HuH-7 (cell line): Measurements from ENCODE around the gene SMPDL3B.

Source experiments
- DNase-seq: peaks from one replicate; pipeline ENCODE4 v3.0.0; 2011; ENCODE audit warnings: low spot score

Gene SMPDL3B

GRCh38 chr1:27940870-27941560 is 6.2 kb downstream of the SMPDL3B start:
- no peak for DNase-seq

GRCh38 chr1:27941671-27942540 is 7.1 kb downstream of the SMPDL3B start:
- no peak for DNase-seq

- DNase-seq, result no peak
These were observed 10.2 kb downstream of the SMPDL3B start for GRCh38 chr1:27945020-27945419.

- no peak for DNase-seq
These were observed 14.2 kb downstream of the SMPDL3B start for GRCh38 chr1:27949027-27949426.

- no peak for DNase-seq
These were observed 16.6 kb downstream of the SMPDL3B start for GRCh38 chr1:27951396-27951795.

- DNase-seq, result no peak
These were observed 17.3 kb downstream of the SMPDL3B start for GRCh38 chr1:27952147-27952546.

- DNase-seq, result no peak
These were observed 19.4 kb downstream of the SMPDL3B start for GRCh38 chr1:27954186-27954585.

GRCh38 chr1:27955076-27955475 is 20.3 kb downstream of the SMPDL3B start:
- DNase-seq, result no peak

GRCh38 chr1:27956761-27957160 is 22.0 kb downstream of the SMPDL3B start:
- DNase-seq, result no peak

- no peak for DNase-seq
These were observed 22.9 kb downstream of the SMPDL3B start for GRCh38 chr1:27957655-27958054.

- no peak for DNase-seq
These were observed 23.7 kb downstream of the SMPDL3B start for GRCh38 chr1:27958513-27958912.

GRCh38 chr1:27959792-27960603 is 25.2 kb downstream of the SMPDL3B start, which contains the start of gene XKR8:
TSS of gene XKR8 (plus strand) at chr1:27959973. CDS start at chr1:27960070, 97 bp downstream.
- DNase-seq, result peak; percentile 92

- DNase-seq, result no peak
These were observed 26.2 kb downstream of the SMPDL3B start for GRCh38 chr1:27960762-27961645.

GRCh38 chr1:27961646-27962221 is 26.9 kb downstream of the SMPDL3B start:
- no peak for DNase-seq

GRCh38 chr1:27963393-27963792 is 28.6 kb downstream of the SMPDL3B start:
- no peak for DNase-seq

GRCh38 chr1:27966402-27967105 is 31.8 kb downstream of the SMPDL3B start:
- DNase-seq, result no peak

- no peak for DNase-seq
These were observed 32.5 kb downstream of the SMPDL3B start for GRCh38 chr1:27967106-27967883.

GRCh38 chr1:27967884-27968466 is 33.2 kb downstream of the SMPDL3B start:
- DNase-seq, result no peak

- DNase-seq, result no peak
These were observed 33.9 kb downstream of the SMPDL3B start for GRCh38 chr1:27968692-27969091.
